HCT116 (cell line): ENCODE results near the gene ESR1.
"Not testable (repeated sequence)": the region's sequence is repeated elsewhere in the genome, so short reads cannot be mapped to it uniquely, and the experiment has no call there.

Experiments used
- CTCF ChIP-seq, 3 experiments: fragments of 200-600 bp in 1 of 3; sonication (generic) in 1 of 3; IDR thresholded peaks in 2 of 3; conservative IDR thresholded peaks in 1 of 3; 2 replicates each; pipeline ENCODE4 v1.5.1; 2012 to 2017; ENCODE audit warnings: low read depth in 2 of 3, low read length in 2 of 3, antibody characterized with exemption in 1 of 3, borderline replicate concordance in 1 of 3, control low read depth in 1 of 3, mild to moderate bottlenecking in 1 of 3, mixed read lengths in 1 of 3, mixed run types in 1 of 3, moderate library complexity in 1 of 3; ENCODE audit not compliant: insufficient read depth in 1 of 3
- MAX ChIP-seq: IDR thresholded peaks from 2 replicates; pipeline ENCODE4 v1.6.1; 2012
- POLR2A ChIP-seq: IDR thresholded peaks from 2 replicates; pipeline ENCODE4 v1.7.0; 2011; ENCODE audit warnings: borderline replicate concordance; ENCODE audit not compliant: insufficient read depth, insufficient read length; ENCODE audit errors: extremely low read depth
- POLR2AphosphoS5 ChIP-seq: IDR thresholded peaks from 2 replicates; pipeline ENCODE4 v1.6.1; 2011; ENCODE audit warnings: mild to moderate bottlenecking, low read depth, low read length, moderate library complexity

GRCh38 chr6:151899221-151899620, 91.7 kb downstream of the ESR1 start:
- TF ChIP-seq CTCF (IDR thresholded peaks at IDR 0.05 in 2 of 3, conservative IDR thresholded peaks at IDR 0.05 in 1 of 3; ENCODE audit: borderline replicate concordance in 1 of 3, insufficient read depth in 1 of 3, low read depth in 2 of 3, low read length in 2 of 3); MAX; POLR2AphosphoS5; POLR2A: not testable (repeated sequence)
